Epithelial cell of prostate (primary cell): ENCODE results near the gene GPS2.

Experiments used
- DNase-seq: peaks from one replicate; pipeline ENCODE4 v3.0.0-alpha.2; 2011; ENCODE audit warnings: low read depth, low spot score
- H3K27ac ChIP-seq: fragments of 450-650 bp; 2 replicates; pipeline ENCODE4 v1.5.1; 2017; ENCODE audit warnings: mild to moderate bottlenecking

The GPS2 gene

DNA sequence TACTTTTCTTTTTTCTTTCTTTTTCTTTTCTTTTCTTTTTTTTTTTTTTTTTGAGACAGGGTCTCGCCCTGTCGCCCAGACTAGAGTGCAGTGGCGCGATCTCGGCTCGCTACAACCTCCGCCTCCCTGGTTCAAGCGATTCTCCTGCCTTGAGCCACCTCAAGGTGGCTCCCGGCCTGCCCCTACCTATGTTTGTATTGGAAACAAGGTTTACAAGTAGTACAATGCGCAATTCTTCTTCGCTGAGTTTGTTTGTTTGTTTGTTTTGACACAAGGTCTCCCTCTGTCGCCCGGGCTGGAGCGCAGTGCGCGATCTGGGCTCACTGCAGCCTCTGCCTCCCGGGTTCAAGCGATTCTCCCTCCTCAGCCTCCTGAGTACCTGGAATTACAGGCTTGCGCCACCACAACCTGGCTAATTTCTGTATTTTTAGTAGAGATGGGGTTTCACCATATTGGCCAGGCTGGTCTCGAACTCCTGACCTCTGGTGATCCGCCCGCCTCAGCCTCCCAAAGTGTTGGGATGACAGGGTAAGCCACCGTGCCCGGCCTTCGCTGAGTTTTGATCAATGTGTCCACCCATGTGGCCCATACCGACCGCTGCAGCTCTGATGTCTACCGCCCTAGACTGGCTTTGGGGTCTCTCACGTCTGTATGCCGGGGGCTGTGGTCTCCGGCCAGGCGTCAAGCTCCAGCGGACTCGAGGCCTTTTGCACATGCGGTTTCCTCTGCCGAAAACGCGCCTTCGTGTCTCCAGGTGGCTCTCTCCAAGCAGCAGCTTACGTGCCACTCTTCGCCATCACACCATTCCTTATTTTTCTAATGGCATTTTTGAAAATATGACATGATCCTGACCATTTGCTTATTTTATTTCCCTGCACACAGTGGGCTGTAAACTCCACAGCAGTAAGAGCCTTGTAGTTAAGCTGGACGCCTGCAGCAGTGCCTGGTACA lies 19.7 kb downstream of the GPS2 start:
- DNase-seq = no peak
- no peak overlapping the region for H3K27ac ChIP-seq

DNA sequence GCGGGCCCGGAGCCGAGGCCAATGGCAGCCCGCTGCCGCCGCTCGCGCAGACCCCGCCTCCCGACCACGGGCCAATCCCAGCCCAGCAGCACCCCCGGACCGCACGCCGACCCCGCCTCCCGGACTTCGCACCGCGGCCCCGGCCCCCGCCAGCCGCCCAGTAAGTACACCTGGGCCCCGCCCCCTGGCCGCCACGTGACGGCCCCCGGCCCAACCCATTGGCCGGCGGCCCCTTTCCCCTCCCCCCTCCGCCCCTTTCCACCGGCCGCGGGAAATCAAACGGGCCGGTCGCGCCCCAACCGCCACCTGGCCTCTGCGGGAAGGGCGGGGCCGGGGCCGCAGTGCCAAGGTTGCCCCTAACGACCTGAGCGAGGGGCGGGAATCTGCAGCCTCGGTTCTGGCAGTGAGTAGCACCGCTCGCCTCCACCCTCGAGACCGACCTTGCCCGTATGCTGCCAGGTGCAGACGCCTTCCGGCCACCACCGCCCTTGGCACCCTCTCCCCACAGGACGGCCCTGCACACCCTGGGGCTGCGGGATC lies 20.5 kb downstream of the GPS2 start, which contains the start of gene YBX2:
TSS of gene YBX2 (minus strand) at position 26 of the 540 bp plus-strand sequence. CDS start 139 bp downstream, outside the sequence.
- no peak for DNase-seq
- no peak within 1 kb of the TSS for H3K27ac ChIP-seq

GRCh38 chr17:7293816-7294613 lies 21.1 kb downstream of the GPS2 start:
- no peak for DNase-seq
- H3K27ac ChIP-seq = no peak overlapping the region

DNA sequence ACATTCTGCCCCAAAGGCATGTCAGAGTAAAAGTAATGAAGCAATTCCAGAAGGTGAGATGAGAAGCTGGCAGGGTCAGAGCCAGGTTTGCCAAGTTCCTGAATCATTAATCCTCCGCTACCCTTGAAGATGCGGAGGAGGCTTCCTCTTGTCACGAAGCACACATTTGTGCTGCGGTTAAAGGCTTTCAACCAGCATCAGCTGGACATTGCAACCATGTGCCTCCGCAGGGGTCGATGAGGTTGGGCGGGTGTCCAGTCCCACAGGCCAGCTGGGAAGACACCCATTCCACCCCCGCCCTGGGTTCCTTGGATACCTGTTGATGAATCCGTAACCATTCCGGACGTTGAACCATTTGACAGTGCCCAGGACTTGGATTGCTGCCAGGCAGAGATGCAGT lies 22.0 kb downstream of the GPS2 start:
- H3K27ac ChIP-seq = no peak overlapping the region
- no peak for DNase-seq

DNA sequence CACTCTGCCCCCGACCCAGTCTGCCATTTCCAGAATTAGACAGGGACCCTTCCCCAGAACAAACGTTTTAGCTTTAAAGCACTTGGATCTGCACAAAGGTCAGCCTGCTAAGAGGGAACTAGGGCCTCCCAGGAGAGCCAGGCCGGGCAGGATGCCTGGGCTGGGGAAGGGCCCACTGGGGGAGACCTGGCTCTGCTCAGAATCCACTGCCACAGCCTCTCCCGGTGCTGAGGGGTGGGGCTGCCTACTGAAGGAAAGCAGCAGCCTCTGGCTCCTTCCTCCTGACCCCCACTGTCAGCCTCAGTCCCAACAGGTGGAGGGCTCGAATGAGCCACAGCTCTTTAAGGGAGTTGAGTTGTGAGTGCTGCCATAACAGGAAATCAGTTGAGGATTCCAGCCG lies 22.4 kb downstream of the GPS2 start:
- DNase-seq = no peak
- no peak overlapping the region for H3K27ac ChIP-seq

- H3K27ac ChIP-seq = no peak overlapping the region
- DNase-seq = no peak
These were observed 23.0 kb downstream of the GPS2 start for GRCh38 chr17:7292194-7292593.

DNA sequence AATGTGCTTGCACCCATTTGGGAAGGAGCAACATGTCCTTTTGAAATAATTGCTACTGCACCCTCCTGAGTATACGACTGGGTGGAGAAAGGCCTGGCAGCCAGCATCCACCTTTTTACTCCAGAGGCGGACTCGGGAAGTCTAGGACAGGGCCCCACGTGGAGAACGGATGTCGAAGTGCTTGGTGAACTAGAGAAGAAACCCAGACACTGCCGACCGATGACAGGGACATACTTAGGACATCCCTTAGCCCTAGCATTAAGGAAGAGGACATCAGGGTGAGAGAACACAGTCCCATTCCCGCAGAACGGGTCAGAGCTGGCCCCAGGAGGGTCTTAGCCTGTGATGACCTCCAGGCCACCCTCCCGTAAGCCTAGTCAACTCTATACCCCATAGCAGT lies 24.5 kb downstream of the GPS2 start:
- no peak overlapping the region for H3K27ac ChIP-seq
- no peak for DNase-seq

DNA sequence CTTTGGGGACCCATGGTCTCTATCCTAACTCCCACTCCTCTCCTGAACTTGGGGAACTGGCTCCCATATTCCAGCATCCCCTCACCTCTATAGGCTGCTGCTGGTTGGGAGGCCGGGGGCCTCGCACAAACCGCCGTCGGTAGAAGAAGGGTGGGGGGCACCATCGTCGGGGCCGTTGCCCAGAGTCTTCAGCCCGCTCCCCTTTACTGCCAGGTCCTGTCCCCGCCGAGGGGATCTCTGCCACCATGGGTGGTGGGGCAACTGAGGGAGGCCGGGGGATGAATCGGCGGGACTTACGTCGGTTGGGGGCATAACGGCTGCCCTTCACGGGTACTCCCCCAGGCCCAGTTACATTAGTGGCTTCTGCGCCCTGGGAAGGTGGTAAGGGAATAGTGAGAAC lies 25.0 kb downstream of the GPS2 start:
- DNase-seq = no peak
- no peak overlapping the region for H3K27ac ChIP-seq

DNA sequence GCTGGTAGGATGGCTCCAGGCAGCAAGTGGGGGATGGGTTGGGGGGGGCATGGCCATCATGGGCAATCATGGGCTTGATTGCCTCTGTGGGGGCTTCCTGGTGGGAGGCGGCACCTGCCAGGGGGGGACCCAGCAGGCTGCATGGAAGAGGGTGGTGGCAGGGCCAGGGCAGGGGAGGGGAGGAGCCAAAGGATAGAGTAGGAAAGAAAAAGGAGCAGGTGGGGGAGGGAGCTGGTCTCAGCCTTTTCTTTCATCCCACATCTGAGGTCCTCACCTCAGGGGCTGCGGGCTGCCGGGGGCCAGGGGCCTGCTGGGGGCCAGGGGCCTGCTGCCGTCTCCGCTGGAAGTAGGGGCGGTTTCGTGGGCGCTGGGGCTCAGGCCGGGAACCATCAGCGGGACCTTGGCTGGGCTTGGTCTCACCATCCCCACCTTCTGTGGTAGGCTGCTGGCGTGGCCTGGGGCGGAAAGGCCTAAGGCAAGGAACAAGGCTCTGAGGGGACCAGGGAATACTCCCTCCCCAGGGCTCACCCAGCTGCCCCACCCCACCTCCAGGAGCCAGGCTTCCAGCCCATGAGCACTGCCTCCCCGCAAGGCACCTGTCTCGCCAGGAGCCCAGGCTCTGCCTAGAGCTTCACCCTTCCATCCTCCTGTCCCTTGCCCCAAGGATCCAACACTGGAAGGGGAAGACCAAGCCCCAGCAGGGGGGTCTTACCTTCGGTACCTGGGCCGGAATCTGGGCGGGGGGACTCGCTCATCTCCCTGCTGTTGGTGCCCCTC lies 25.7 kb downstream of the GPS2 start:
- no peak for DNase-seq
- H3K27ac ChIP-seq = no peak overlapping the region

GRCh38 chr17:7285679-7286078 lies 29.5 kb downstream of the GPS2 start:
- no peak overlapping the region for H3K27ac ChIP-seq
- DNase-seq = no peak

- H3K27ac ChIP-seq = no peak overlapping the region
- DNase-seq = no peak
These were observed 30.2 kb downstream of the GPS2 start for GRCh38 chr17:7284911-7285310.

DNA sequence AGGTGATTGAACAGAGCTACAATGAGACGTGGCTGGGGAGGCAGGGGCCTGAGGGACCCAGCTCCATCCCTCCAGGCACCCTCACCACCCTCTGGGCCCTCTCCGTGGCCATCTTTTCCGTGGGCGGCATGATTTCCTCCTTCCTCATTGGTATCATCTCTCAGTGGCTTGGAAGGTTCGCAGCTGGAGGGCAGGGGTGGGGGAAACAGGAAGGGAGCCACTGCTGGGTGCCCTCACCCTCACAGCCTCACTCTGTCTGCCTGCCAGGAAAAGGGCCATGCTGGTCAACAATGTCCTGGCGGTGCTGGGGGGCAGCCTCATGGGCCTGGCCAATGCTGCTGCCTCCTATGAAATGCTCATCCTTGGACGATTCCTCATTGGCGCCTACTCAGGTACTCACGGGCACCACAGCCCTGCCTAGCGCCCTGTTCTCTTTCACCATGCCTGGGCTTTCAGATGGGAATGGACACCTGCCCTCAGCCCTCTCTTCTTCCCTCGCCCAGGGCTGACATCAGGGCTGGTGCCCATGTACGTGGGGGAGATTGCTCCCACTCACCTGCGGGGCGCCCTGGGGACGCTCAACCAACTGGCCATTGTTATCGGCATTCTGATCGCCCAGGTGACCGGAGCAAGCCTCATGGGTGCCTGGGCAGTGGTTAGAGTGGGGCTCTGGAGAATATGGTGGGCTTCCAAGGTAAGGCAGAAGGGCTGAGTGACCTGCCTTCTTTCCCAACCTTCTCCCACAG lies 31.5 kb downstream of the GPS2 start:
- DNase-seq = no peak
- H3K27ac ChIP-seq = no peak overlapping the region

- no peak overlapping the region for H3K27ac ChIP-seq
- DNase-seq = no peak
These were observed 32.3 kb downstream of the GPS2 start for GRCh38 chr17:7282752-7283321.

- DNase-seq = no peak
- no peak overlapping the region for H3K27ac ChIP-seq
These were observed 33.0 kb downstream of the GPS2 start for GRCh38 chr17:7281953-7282751.

GRCh38 chr17:7281074-7281952 lies 33.8 kb downstream of the GPS2 start, which contains the start of gene SLC2A4:
TSS of gene SLC2A4 (plus strand) at chr17:7281718. CDS start at chr17:7281935, 217 bp downstream.
- peak; percentile 55 for DNase-seq

GRCh38 chr17:7280519-7281073 lies 34.6 kb downstream of the GPS2 start:
- peak overlapping the region; percentile 66 for H3K27ac ChIP-seq

More at GRCh38 chr17:7281074-7281952, 33.8 kb downstream of the GPS2 start, which contains the start of gene SLC2A4:
- H3K27ac ChIP-seq = peak within 1 kb of the TSS; percentile 66

GRCh38 chr17:7279448-7279847 lies 35.7 kb downstream of the GPS2 start:
- peak overlapping the region; percentile 66 for H3K27ac ChIP-seq
- DNase-seq = no peak

More at GRCh38 chr17:7280519-7281073, 34.6 kb downstream of the GPS2 start:
- no peak for DNase-seq
